Astrocyte (in vitro differentiated cells and primary cell): Measurements from ENCODE around the gene CDC14B. TPM values are rescaled to one million over a fixed set of nuclear protein-coding genes. Genes with fewer than 3 reads are reported as not detected.

ENCODE experiments used
- DNase-seq: peaks from one replicate; pipeline ENCODE4 v3.0.0-alpha.2; 2010; ENCODE audit warnings: low read depth
- FAIRE-seq: peaks from 2 replicates; lab custom pipeline; 2011; peaks lifted over from hg19 to GRCh38; lab: Jason Lieb, UNC
- H2AFZ ChIP-seq: 2 replicates; pipeline ENCODE4 v1.6.0; 2012; ENCODE audit warnings: low read depth, low read length, inconsistent platforms
- H3K27ac ChIP-seq: 2 replicates; pipeline ENCODE4 v1.5.1; 2011; ENCODE audit warnings: low read depth, low read length, inconsistent platforms
- H3K27me3 ChIP-seq: 2 replicates; pipeline ENCODE4 v1.6.0; 2011; ENCODE audit warnings: low read length, inconsistent platforms; ENCODE audit not compliant: insufficient read depth
- H3K36me3 ChIP-seq: 2 replicates; pipeline ENCODE4 v1.5.1; 2011; ENCODE audit warnings: low read length, inconsistent platforms; ENCODE audit not compliant: insufficient read depth
- H3K4me1 ChIP-seq: 2 replicates; pipeline ENCODE4 v1.5.1; 2011; ENCODE audit warnings: low read length, inconsistent platforms; ENCODE audit not compliant: insufficient read depth
- H3K4me2 ChIP-seq: 2 replicates; pipeline ENCODE4 v1.6.0; 2012; ENCODE audit warnings: low read length, inconsistent platforms
- H3K4me3 ChIP-seq: 2 replicates; pipeline ENCODE4 v1.5.1; 2011; ENCODE audit warnings: low read depth, mild to moderate bottlenecking, low read length, inconsistent platforms; ENCODE audit not compliant: insufficient read depth
- H3K79me2 ChIP-seq: 2 replicates; pipeline ENCODE4 v1.6.0; 2012; ENCODE audit warnings: mild to moderate bottlenecking, low read length, inconsistent platforms; ENCODE audit not compliant: insufficient read depth
- H3K9ac ChIP-seq: 2 replicates; pipeline ENCODE4 v1.6.0; 2012; ENCODE audit warnings: mild to moderate bottlenecking, low read length, inconsistent platforms
- H3K9me3 ChIP-seq: 2 replicates; pipeline ENCODE4 v1.5.1; 2012; ENCODE audit warnings: low read depth, mild to moderate bottlenecking, low read length, inconsistent platforms; ENCODE audit not compliant: insufficient read depth
- H4K20me1 ChIP-seq: 2 replicates; pipeline ENCODE4 v1.6.0; 2012; ENCODE audit warnings: low read length, inconsistent platforms; ENCODE audit not compliant: insufficient read depth
- H3K27ac Mint-ChIP-seq: one replicate; pipeline ENCODE4 v1.8.0; 2021; ENCODE audit warnings: mild to moderate bottlenecking, mixed read lengths; ENCODE audit not compliant: unreplicated experiment
- H3K27me3 Mint-ChIP-seq: one replicate; pipeline ENCODE4 v1.8.0; 2021; ENCODE audit warnings: low read depth, mixed read lengths; ENCODE audit not compliant: unreplicated experiment
- H3K36me3 Mint-ChIP-seq: one replicate; pipeline ENCODE4 v1.8.0; 2021; ENCODE audit warnings: low read depth, mixed read lengths; ENCODE audit not compliant: unreplicated experiment
- H3K4me1 Mint-ChIP-seq: one replicate; pipeline ENCODE4 v1.8.0; 2021; ENCODE audit warnings: low read depth, mixed read lengths; ENCODE audit not compliant: unreplicated experiment
- H3K4me3 Mint-ChIP-seq: one replicate; pipeline ENCODE4 v1.8.0; 2021; ENCODE audit warnings: mild to moderate bottlenecking, moderate library complexity, mixed read lengths; ENCODE audit not compliant: unreplicated experiment
- H3K9me3 Mint-ChIP-seq: one replicate; pipeline ENCODE4 v1.8.0; 2021; ENCODE audit warnings: mild to moderate bottlenecking, mixed read lengths; ENCODE audit not compliant: unreplicated experiment
- EZH2 ChIP-seq: IDR thresholded peaks from 2 replicates; pipeline ENCODE4 v1.6.1; 2012; ENCODE audit warnings: mild to moderate bottlenecking, low read length, inconsistent platforms; ENCODE audit not compliant: insufficient read depth
- total RNA-seq: library from RNA; stranded (reverse); gene quantifications from 2 replicates; pipeline ENCODE4 v1.2.1, GENCODE V29; 2021
- TF ChIP-seq, protein P1 (sequence below): IDR thresholded peaks from 2 replicates; pipeline ENCODE4 v1.5.1; 2011; ENCODE audit warnings: low read depth, mild to moderate bottlenecking, inconsistent platforms, low read length, moderate library complexity; ENCODE audit not compliant: insufficient read depth

Gene CDC14B
- total RNA-seq, 1 donor from 2014 or later: 22.5 TPM

DNA sequence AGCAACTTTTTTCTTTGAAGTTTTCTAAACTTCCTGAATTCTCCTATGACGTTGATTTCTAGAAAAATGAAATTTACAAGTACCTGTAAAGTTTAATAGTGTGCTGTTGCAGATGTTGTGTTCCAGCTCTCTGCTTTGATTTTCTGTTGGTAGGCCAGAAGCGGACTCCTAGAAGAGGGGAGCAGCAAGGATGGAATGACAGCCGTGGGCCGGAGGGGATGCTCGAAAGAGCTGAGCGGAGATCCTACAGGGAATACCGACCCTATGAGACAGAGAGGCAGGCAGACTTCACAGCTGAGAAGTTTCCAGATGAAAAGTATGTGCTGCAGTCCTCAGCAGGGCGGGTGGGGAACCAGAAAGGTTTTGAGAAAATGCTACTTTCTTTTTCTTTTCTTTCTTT, 161.4 kb downstream of the CDC14B start:
- no peak overlapping the region for H3K4me3 Mint-ChIP-seq
- DNase-seq: no peak
- H3K4me3 ChIP-seq: no peak overlapping the region
- peaks cover 11% of the 10 kb centered on the region for H3K36me3 Mint-ChIP-seq
- no peaks in the 10 kb centered on the region for H3K36me3 ChIP-seq
- FAIRE-seq: no peak
- H3K4me2 ChIP-seq: no peak overlapping the region
- H2AFZ ChIP-seq: no peak overlapping the region
- TF ChIP-seq, protein P1, sequence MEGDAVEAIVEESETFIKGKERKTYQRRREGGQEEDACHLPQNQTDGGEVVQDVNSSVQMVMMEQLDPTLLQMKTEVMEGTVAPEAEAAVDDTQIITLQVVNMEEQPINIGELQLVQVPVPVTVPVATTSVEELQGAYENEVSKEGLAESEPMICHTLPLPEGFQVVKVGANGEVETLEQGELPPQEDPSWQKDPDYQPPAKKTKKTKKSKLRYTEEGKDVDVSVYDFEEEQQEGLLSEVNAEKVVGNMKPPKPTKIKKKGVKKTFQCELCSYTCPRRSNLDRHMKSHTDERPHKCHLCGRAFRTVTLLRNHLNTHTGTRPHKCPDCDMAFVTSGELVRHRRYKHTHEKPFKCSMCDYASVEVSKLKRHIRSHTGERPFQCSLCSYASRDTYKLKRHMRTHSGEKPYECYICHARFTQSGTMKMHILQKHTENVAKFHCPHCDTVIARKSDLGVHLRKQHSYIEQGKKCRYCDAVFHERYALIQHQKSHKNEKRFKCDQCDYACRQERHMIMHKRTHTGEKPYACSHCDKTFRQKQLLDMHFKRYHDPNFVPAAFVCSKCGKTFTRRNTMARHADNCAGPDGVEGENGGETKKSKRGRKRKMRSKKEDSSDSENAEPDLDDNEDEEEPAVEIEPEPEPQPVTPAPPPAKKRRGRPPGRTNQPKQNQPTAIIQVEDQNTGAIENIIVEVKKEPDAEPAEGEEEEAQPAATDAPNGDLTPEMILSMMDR: no peak
- no peak for TF ChIP-seq EZH2
- H3K9me3 ChIP-seq: no peaks in the 10 kb centered on the region
- no peaks in the 10 kb centered on the region for H3K9me3 Mint-ChIP-seq
- peaks cover 12% of the 10 kb centered on the region for H3K4me1 Mint-ChIP-seq
- H3K4me1 ChIP-seq: no peaks in the 10 kb centered on the region
- no peak overlapping the region for H3K27ac Mint-ChIP-seq
- H3K27ac ChIP-seq: no peak overlapping the region
- no peaks in the 10 kb centered on the region for H3K27me3 Mint-ChIP-seq
- H3K27me3 ChIP-seq: no peaks in the 10 kb centered on the region
- peaks cover 12% of the 10 kb centered on the region for H3K79me2 ChIP-seq
- no peak overlapping the region for H3K9ac ChIP-seq
- peaks cover 6% of the 10 kb centered on the region for H4K20me1 ChIP-seq

DNA sequence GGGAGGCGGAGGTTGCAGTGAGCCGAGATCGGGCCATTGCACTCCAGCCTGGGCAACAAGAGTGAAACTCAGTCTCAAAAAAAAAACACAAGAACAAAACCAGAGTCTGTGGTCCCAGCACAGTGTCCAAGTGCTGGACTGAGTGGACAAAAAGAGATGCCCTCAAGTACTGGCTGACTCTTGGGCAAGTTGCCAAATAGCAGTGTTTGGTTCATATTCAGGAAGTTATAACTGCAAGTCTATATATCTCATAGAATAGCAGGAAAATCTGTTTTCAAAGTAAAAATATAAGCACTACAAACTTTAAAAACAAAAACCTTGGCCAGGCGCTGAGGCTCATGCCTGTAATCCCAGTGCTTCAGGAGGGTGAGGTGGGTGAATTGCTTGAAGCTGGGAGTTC, 162.4 kb downstream of the CDC14B start:
- Mint-ChIP-seq H3K9me3 (no peaks in the 10 kb centered on the region), H3K36me3 (peaks cover 11% of the 10 kb centered on the region), H3K27ac (no peak overlapping the region), H3K4me1 (peaks cover 12% of the 10 kb centered on the region), H3K4me3 (no peak overlapping the region), H3K27me3 (no peaks in the 10 kb centered on the region)
- FAIRE-seq (no peak), DNase-seq (no peak)
- H3K27me3 ChIP-seq: no peaks in the 10 kb centered on the region
- no peak overlapping the region for H3K9ac ChIP-seq
- H3K4me2 ChIP-seq: no peak overlapping the region
- no peak for TF ChIP-seq EZH2
- TF ChIP-seq, protein P1: no peak
- no peak overlapping the region for H2AFZ ChIP-seq
- H3K36me3 ChIP-seq: no peaks in the 10 kb centered on the region
- H3K4me1 ChIP-seq: no peaks in the 10 kb centered on the region
- no peak overlapping the region for H3K4me3 ChIP-seq
- peaks cover 6% of the 10 kb centered on the region for H4K20me1 ChIP-seq
- no peak overlapping the region for H3K27ac ChIP-seq
- no peaks in the 10 kb centered on the region for H3K9me3 ChIP-seq
- H3K79me2 ChIP-seq: peaks cover 13% of the 10 kb centered on the region

DNA sequence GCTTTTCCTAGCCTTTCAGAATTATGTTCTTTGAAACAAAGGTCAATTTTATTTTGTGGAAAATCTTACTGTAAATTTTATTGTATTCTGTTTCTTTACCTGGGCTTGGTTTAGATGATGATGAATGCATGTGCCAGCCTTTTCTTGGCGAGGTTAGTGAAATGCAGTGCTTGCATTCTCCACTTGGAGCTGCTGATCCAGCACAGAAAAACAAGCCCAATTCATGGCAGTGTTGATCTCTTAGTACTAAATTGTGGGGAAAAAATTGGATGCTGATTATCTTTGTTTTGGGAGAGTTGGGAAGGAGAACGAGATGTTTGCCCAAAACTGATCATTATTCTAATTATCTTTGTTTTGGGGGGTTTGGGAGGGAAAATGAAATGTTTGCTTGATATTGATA, 166.0 kb downstream of the CDC14B start:
- H3K4me1 Mint-ChIP-seq: peaks cover 8% of the 10 kb centered on the region
- Histone ChIP-seq H3K79me2 (peaks cover 27% of the 10 kb centered on the region), H4K20me1 (peaks cover 12% of the 10 kb centered on the region), H2AFZ (no peak overlapping the region), H3K9ac (no peak overlapping the region), H3K27ac (no peak overlapping the region), H3K36me3 (no peaks in the 10 kb centered on the region), H3K4me3 (no peak overlapping the region), H3K4me2 (no peak overlapping the region), H3K27me3 (no peaks in the 10 kb centered on the region), H3K4me1 (peaks cover 10% of the 10 kb centered on the region), H3K9me3 (no peaks in the 10 kb centered on the region)
- H3K27ac Mint-ChIP-seq: no peak overlapping the region
- H3K36me3 Mint-ChIP-seq: peaks cover 2% of the 10 kb centered on the region
- no peak for TF ChIP-seq EZH2
- TF ChIP-seq, protein P1: peak; percentile 57
- FAIRE-seq (no peak), DNase-seq (peak; percentile 33)
- no peaks in the 10 kb centered on the region for H3K27me3 Mint-ChIP-seq
- H3K4me3 Mint-ChIP-seq: no peak overlapping the region
- H3K9me3 Mint-ChIP-seq: no peaks in the 10 kb centered on the region
